Left lung (tissue), 14 donors: ENCODE data around the gene MINDY3. TPM values are rescaled to one million over a fixed set of nuclear protein-coding genes. Genes with fewer than 3 reads are reported as not detected.

Experiments
- ATAC-seq: fragments of 200-7000 bp; cut with Tn5 transposase; one replicate; pipeline ENCODE4 v1.9.1; 2020; ENCODE audit warnings: moderate library complexity
- DNase-seq, 4 donors: peaks; one replicate each; pipeline ENCODE4 v3.0.0-alpha.2; 2013 to 2020
- H3K27ac ChIP-seq, 2 donors: fragments of 200-600 bp; sonication (generic) in 1 of 2; one replicate each; pipeline versions ENCODE4 v1.5.0 to v1.8.0; 2020 to 2021
- H3K27me3 ChIP-seq, 2 donors: fragments of 200-600 bp; sonication (generic) in 1 of 2; one replicate each; pipeline versions ENCODE4 v1.5.0 to v1.8.0; 2020 to 2021
- H3K36me3 ChIP-seq, 2 donors: fragments of 200-600 bp; sonication (generic) in 1 of 2; one replicate each; pipeline versions ENCODE4 v1.5.0 to v1.8.0; 2020 to 2021
- H3K4me1 ChIP-seq, 2 donors: fragments of 200-600 bp; one replicate each; pipeline ENCODE4 v1.8.0; 2021
- H3K4me3 ChIP-seq, 2 donors: fragments of 200-600 bp; sonication (generic) in 1 of 2; one replicate each; pipeline versions ENCODE4 v1.5.0 to v1.8.0; 2020 to 2021; ENCODE audit warnings: mild to moderate bottlenecking in 1 of 2
- H3K9me3 ChIP-seq, 2 donors: fragments of 200-600 bp; sonication (generic) in 1 of 2; one replicate each; pipeline versions ENCODE4 v1.5.0 to v1.8.0; 2020 to 2021
- intact Hi-C, 2 donors: fragments of 100-400 bp; cut with DNase I; formaldehyde crosslinking; loops; one replicate each; pipeline versions ENCODE4 v1.11.2 to v1.14.2; 2022
- long read RNA-seq, 12 donors: library from polyadenylated mRNA in 2 of 12; unstranded in 2 of 12; transcript quantifications; one replicate each; pipeline ENCODE4 v2.0.0 and lab custom pipeline, GENCODE V29; 2019 to 2026
- polyA plus RNA-seq, 6 donors: library from polyadenylated mRNA; unstranded; fragments of 120-200 nt; gene quantifications; one replicate each; pipeline ENCODE4 v1.2.1, GENCODE V29; 2013; ENCODE audit not compliant: insufficient read length in 6 of 6
- total RNA-seq, 2 donors: library from RNA; stranded (reverse); fragmentation: NEBNext Ultra II Directional; extraction: Animal tissue kit (Norgen Biotek cat#: 25700); gene quantifications; one replicate each; pipeline ENCODE4 v1.2.1, GENCODE V29; 2021
- TF ChIP-seq, protein P1 (sequence below), 2 donors: fragments of 200-600 bp; sonication (generic) in 1 of 2; IDR thresholded peaks; one replicate each; pipeline versions ENCODE4 v1.5.0 to v1.8.0; 2021; ENCODE audit warnings: antibody characterized with exemption in 2 of 2
- donor health status: DM: no; HTN: yes; CAD: no.
- donor health status: DM: no; HTN: no; CAD: no.

Gene MINDY3
- total RNA-seq (10 to 100 TPM; 27.5 to 29.6 TPM), polyA plus RNA-seq (10 to 100 TPM; 41.2 to 59.7 (median 45.7) TPM)
- long read RNA-seq, donor 1, partial matches to known transcripts = 0 of 9 reads
- long read RNA-seq, donor 1, other reads (novel, unspliced or antisense) = 0 of 9 reads
- long read RNA-seq, donor 2, partial matches to known transcripts = 0 of 5 reads
- long read RNA-seq, donor 2, other reads (novel, unspliced or antisense) = 0 of 5 reads
- long read RNA-seq, donor 3, partial matches to known transcripts = 0 of 5 reads
- long read RNA-seq, donor 3, other reads (novel, unspliced or antisense) = 0 of 5 reads
- long read RNA-seq, donor 4, partial matches to known transcripts = 1 of 8 reads
- long read RNA-seq, donor 4, other reads (novel, unspliced or antisense) = 2 of 8 reads
- long read RNA-seq, donor 5, partial matches to known transcripts = 0 of 5 reads
- long read RNA-seq, donor 5, other reads (novel, unspliced or antisense) = 0 of 5 reads
- long read RNA-seq, donor 6, partial matches to known transcripts = 0 of 4 reads
- long read RNA-seq, donor 6, other reads (novel, unspliced or antisense) = 0 of 4 reads
- long read RNA-seq, donor 7, partial matches to known transcripts = 0 of 4 reads
- long read RNA-seq, donor 7, other reads (novel, unspliced or antisense) = 0 of 4 reads
- long read RNA-seq, donor 8, transcript MINDY3-201 (15 exons, 2,381 nt) = major isoform, 5 of 8 reads
- long read RNA-seq, donor 8, partial matches to known transcripts = 0 of 8 reads
- long read RNA-seq, donor 8, other reads (novel, unspliced or antisense) = 0 of 8 reads
- long read RNA-seq, donor 9 = 0 reads
- long read RNA-seq, donor 10, partial matches to known transcripts = 3 of 5 reads
- long read RNA-seq, donor 10, other reads (novel, unspliced or antisense) = 1 of 5 reads
- long read RNA-seq, donor 11, transcript MINDY3-201 (15 exons, 2,381 nt) = major isoform, 10 of 14 reads
- long read RNA-seq, donor 11, partial matches to known transcripts = 0 of 14 reads
- long read RNA-seq, donor 11, other reads (novel, unspliced or antisense) = 0 of 14 reads
- long read RNA-seq, donor 12, partial matches to known transcripts = 0 of 4 reads
- long read RNA-seq, donor 12, other reads (novel, unspliced or antisense) = 0 of 4 reads

DNA sequence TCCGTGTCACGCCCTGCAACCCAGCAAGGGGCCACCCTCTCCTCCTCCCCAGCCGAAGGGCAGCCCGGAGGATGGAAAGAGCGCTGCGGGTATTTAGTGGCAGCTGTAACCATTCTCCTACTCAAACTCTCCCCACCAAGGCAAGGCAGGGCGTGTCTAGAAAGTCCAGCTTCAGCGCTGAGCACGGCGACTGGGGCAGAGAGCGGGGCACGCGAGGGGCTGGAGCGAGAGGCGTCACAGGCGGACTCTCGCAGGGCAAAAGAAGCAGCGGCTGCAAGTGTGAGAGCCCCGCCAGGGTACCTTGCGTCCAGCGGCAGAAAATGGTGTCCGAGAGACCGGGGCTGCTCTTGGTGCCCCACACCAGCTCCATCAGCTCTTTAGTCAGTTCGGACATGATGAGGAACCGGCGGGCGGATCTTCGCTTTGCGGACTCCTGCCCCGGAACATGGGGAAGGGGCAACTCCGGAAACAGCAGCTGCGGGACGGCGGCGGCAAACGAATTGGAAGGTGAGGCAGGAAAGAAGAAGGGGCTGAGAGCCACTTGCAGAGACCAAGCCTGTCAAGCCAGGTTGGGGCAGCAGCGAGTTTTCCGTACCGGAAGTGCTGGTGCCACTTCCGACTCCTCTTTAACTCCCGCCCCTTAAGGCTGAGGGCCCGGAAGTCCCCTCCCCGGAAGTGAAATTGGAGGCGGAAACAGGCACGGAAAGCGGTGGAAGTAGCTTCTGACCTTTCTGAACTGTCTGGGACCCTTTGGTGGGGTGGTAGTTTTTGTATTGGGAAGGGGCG lies at the start of gene MINDY3:
Gene MINDY3, minus strand, starts transcription at position 602 of the 786 bp plus-strand sequence. Its CDS starts 208 bp downstream, at position 394.
- Histone ChIP-seq H3K36me3 (no peaks in the 10 kb centered on the region), H3K27me3 (peaks cover 0 to 20% of the 10 kb centered on the region in 2 donors), H3K4me3 (peak within 1 kb of the TSS; percentile 78 to 86), H3K27ac (peak within 1 kb of the TSS; percentile 50 to 84), H3K4me1 (peaks cover 16 to 37% of the 10 kb centered on the region in 2 donors), H3K9me3 (no peaks in the 10 kb centered on the region)
- TF ChIP-seq, protein P1, sequence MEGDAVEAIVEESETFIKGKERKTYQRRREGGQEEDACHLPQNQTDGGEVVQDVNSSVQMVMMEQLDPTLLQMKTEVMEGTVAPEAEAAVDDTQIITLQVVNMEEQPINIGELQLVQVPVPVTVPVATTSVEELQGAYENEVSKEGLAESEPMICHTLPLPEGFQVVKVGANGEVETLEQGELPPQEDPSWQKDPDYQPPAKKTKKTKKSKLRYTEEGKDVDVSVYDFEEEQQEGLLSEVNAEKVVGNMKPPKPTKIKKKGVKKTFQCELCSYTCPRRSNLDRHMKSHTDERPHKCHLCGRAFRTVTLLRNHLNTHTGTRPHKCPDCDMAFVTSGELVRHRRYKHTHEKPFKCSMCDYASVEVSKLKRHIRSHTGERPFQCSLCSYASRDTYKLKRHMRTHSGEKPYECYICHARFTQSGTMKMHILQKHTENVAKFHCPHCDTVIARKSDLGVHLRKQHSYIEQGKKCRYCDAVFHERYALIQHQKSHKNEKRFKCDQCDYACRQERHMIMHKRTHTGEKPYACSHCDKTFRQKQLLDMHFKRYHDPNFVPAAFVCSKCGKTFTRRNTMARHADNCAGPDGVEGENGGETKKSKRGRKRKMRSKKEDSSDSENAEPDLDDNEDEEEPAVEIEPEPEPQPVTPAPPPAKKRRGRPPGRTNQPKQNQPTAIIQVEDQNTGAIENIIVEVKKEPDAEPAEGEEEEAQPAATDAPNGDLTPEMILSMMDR (IDR thresholded peaks at IDR 0.05) = no peak
- DNase-seq = peak; percentile 87 to 91 (median 88)
- intact Hi-C loops = no loop called here
- ATAC-seq = peak; percentile 90

DNA sequence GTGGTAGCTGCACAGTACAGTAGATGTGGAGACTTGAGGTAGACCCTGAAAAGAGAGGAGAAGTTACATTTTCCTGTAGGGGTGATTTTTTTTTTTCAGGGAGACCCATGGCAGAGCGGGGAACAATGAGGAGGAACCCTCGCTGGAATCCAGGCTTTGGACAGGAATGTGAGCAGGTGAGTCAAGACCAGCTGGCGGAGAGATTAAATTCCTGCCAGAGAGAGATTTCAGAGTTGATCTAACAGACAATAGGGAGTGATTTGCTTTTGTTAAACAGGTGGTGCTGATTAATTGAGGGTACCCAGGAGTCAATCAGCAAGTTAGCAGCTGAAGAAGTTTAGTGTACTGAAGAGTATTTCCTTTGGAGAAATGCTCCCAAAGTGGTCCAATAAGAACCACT lies 41.6 kb upstream of the MINDY3 start:
- Histone ChIP-seq H3K27ac (no peak overlapping the region), H3K27me3 (peaks cover 0 to 14% of the 10 kb centered on the region in 2 donors), H3K4me3 (no peak overlapping the region), H3K4me1 (no peaks in the 10 kb centered on the region), H3K9me3 (no peaks in the 10 kb centered on the region), H3K36me3 (no peaks in the 10 kb centered on the region)
- intact Hi-C loops = no loop called here
- no peak for ATAC-seq
- TF ChIP-seq, protein P1 (IDR thresholded peaks at IDR 0.05) = no peak
- DNase-seq = no peak

DNA sequence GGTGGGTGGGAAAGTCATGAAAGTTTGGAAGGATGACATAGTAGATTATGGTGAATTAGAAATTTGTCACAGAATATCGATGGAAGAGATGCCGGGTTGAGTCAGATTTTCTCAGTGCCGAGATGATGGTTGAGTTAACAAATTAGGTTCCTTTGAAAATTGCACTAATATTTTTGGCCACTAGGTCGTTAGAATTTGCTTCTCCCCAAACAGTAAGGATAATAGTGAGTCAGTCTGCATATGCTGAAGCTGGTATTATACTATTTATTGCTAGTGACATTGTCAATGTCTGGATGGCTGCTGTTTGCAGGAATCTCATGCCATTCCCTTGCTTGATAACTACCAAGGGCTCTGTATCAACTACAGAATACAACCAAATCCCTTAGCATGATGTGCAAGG lies 37.7 kb upstream of the MINDY3 start:
- no peaks in the 10 kb centered on the region for H3K36me3 ChIP-seq
- H3K4me3 ChIP-seq = no peak overlapping the region
- peaks cover 0 to 21% of the 10 kb centered on the region in 2 donors for H3K27me3 ChIP-seq
- H3K27ac ChIP-seq = no peak overlapping the region
- intact Hi-C loops = no loop called here
- ATAC-seq (no peak), DNase-seq (no peak)
- TF ChIP-seq, protein P1 (IDR thresholded peaks at IDR 0.05) = no peak
- H3K9me3 ChIP-seq = no peaks in the 10 kb centered on the region
- H3K4me1 ChIP-seq = no peaks in the 10 kb centered on the region

DNA sequence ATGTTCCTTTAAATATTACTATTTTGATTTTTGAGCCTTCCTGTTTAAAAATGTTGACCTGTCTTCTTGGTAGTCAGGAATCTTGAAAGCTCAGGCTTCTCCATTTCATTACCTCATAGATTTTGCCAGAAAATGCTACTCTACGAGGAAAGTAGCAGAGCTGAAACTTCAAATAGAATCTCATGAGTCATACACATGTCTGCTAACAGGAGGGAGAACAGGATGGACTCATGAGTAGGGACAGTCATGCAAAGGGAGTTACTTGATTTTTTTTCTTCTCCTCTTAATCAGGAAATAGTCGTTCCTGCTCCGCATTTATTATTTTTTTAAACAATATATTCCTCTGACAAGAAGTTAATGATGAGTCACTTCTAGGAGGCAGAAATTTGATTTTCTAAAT lies 37.0 kb upstream of the MINDY3 start:
- Histone ChIP-seq H3K9me3 (no peaks in the 10 kb centered on the region), H3K27ac (no peak overlapping the region), H3K4me1 (no peaks in the 10 kb centered on the region), H3K27me3 (peaks cover 0 to 21% of the 10 kb centered on the region in 2 donors), H3K4me3 (no peak overlapping the region), H3K36me3 (no peaks in the 10 kb centered on the region)
- ATAC-seq (no peak), DNase-seq (no peak)
- intact Hi-C loops = no loop called here
- TF ChIP-seq, protein P1 (IDR thresholded peaks at IDR 0.05) = no peak
